GM12874 (cell line): ENCODE measurements around the gene COL27A1.

Source experiments
- CTCF ChIP-seq: IDR thresholded peaks from 2 replicates; pipeline ENCODE4 v1.5.1; 2011; ENCODE audit warnings: low read depth, mild to moderate bottlenecking, control low read depth, low read length, moderate library complexity; ENCODE audit not compliant: insufficient read depth

COL27A1 gene

GRCh38 chr9:114285166-114285867 is 130.0 kb downstream of the COL27A1 start:
- no peak for TF ChIP-seq CTCF

DNA sequence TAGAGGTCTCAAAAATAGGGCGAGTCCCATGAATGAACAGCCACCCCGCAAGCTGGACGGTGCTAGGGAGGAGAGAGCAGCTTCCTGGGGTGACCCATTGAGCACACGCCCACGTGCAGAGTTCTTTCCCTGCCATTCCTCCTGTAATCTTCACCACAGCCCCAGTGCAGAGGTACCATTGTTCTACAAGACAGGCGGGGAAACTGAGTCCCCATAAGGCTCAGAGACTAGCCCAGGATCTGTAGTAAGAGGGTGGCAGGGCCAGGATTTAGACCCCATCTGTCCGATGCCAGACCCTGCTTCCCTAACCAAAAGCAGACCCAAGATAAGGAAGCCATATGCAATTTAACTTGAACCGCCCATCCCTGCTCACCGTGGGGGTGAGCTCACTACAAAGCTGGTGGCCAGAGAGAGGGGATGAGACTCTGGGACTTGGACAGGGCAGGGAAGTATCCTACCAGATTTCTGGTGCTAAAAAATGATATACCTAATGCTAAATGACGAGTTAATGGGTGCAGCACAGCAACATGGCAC is 130.9 kb downstream of the COL27A1 start:
- TF ChIP-seq CTCF, result no peak

- TF ChIP-seq CTCF, result no peak
Observed at GRCh38 chr9:114287001-114287762, 131.8 kb downstream of the COL27A1 start.

- TF ChIP-seq CTCF, result no peak
Observed at GRCh38 chr9:114287763-114288192, 132.4 kb downstream of the COL27A1 start.

DNA sequence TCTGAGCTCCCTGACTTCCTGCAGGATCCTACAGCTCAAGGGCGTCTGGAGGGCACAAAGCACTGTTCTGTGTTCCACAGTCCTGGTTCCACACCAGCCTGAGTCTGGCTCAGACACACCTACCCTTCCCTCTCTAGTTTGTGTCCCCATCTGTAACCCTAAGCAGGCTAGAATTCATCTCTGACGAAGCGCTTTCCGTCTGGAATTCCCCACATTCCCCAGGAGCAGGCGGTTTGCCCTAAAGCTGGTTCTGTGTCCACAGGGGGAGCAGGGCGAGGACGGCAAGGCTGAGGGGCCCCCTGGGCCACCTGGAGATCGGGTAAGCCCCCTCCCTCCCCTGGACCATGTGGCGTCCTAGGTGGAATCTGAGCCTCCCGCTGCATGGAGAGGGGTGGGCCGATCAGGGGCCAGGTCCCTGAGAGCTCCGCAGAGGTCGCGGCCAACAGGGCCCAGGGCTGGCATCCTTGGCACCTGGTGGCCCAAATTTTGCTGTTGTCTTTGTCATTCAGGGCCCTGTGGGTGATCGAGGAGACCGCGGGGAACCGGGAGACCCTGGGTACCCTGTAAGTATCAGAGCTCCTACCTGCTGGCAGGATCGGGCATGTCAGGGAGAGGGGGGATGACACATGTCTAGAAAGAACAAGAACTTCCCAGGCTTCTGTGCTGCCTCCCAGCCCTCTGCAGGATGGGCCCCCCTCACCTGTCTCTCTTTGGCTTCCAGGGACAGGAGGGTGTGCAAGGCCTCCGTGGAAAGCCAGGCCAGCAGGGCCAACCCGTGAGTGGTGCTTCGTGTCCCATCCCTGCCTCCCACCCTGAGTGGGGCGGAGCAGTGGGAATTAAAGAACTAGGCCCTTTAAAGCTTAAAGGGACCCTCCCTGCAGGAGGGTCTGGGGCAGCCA is 133.1 kb downstream of the COL27A1 start:
- no peak for TF ChIP-seq CTCF

DNA sequence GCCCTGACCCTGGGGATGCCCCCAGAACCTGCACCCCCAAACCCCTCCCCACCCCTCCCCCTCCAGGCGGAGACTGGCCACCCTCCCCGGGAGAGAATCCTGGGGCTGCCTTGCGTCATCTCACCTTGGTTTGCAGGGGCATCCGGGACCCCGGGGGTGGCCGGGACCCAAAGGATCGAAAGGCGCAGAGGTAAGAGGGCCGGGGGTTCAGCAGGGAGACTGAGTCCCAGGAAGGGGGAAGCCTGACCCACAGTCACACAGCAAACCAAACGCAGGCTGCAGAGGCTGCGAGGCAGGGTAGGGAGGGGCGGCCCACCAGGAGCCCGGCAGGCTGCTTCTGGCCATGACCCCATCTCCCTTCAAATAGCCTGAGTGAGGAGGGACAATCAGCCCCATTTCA is 133.8 kb downstream of the COL27A1 start:
- TF ChIP-seq CTCF, result no peak
